H1 (cell line): ENCODE results near the gene MYOM1. TPM values are rescaled to one million over a fixed set of nuclear protein-coding genes. Genes with fewer than 3 reads are reported as not detected.

Experiments used
- CTCF ChIA-PET: fragments of 300-600 bp; sonication (Branson Sonifier 250); formaldehyde crosslinking; loops from one replicate; lab custom pipeline; 2021; ENCODE audit not compliant: partially characterized antibody; lab: Charles Lee
- POLR2A ChIA-PET: fragments of 300-600 bp; sonication (Branson Sonifier 250); formaldehyde crosslinking; loops from one replicate; lab custom pipeline; 2021; ENCODE audit warnings: inconsistent platforms; ENCODE audit not compliant: partially characterized antibody; lab: Charles Lee
- DNase-seq, 2 experiments: peaks; one replicate each; pipeline versions ENCODE4 v3.0.0 to v3.0.0-alpha.2; 2010 to 2022; ENCODE audit warnings: low spot score in 2 of 2, low read depth in 1 of 2, mixed read lengths in 1 of 2
- FAIRE-seq: peaks from 2 replicates; lab custom pipeline; 2011; peaks lifted over from hg19 to GRCh38; lab: Jason Lieb, UNC
- H2AFZ ChIP-seq: 2 replicates; pipeline ENCODE4 v1.8.1; 2012; ENCODE audit warnings: low read length, inconsistent platforms
- H2AK5ac ChIP-seq: 2 replicates; pipeline ENCODE4 v1.6.1; 2013; ENCODE audit warnings: low read depth, low read length
- H2BK120ac ChIP-seq: replicated peaks from 2 replicates; pipeline ENCODE3; 2013; ENCODE audit warnings: low read depth, low read length, inconsistent platforms
- H2BK12ac ChIP-seq: 2 replicates; pipeline ENCODE4 v1.6.1; 2013; ENCODE audit warnings: low read depth, low read length
- H2BK15ac ChIP-seq: 2 replicates; pipeline ENCODE4 v1.6.1; 2013; ENCODE audit warnings: low read length
- H2BK20ac ChIP-seq: 2 replicates; pipeline ENCODE4 v1.6.1; 2013; ENCODE audit warnings: low read length
- H2BK5ac ChIP-seq: 2 replicates; pipeline ENCODE4 v1.6.1; 2013; ENCODE audit warnings: low read depth, low read length
- H3K14ac ChIP-seq: 2 replicates; pipeline ENCODE4 v1.6.1; 2013; ENCODE audit warnings: inconsistent platforms; ENCODE audit not compliant: insufficient read length
- H3K18ac ChIP-seq: 2 replicates; pipeline ENCODE4 v1.6.1; 2013; ENCODE audit warnings: low read length; ENCODE audit errors: extremely low read depth
- H3K23ac ChIP-seq: 2 replicates; pipeline ENCODE4 v1.6.1; 2013; ENCODE audit warnings: inconsistent platforms; ENCODE audit not compliant: insufficient read length
- H3K23me2 ChIP-seq: 2 replicates; pipeline ENCODE4 v1.6.1; 2013; ENCODE audit warnings: low read depth, low read length
- H3K27ac ChIP-seq: 2 replicates; pipeline ENCODE4 v1.6.1; 2011; ENCODE audit warnings: low read depth, low read length, inconsistent platforms
- H3K27me3 ChIP-seq, 4 experiments: replicated peaks in 1 of 4; 1 replicate in 1 of 4; 2 replicates in 3 of 4; pipeline versions ENCODE4 v1.6.1 to v1.8.1; 2011 to 2013; ENCODE audit warnings: low read length in 3 of 4, mild to moderate bottlenecking in 3 of 4, inconsistent platforms in 2 of 4, mixed read lengths in 2 of 4, moderate library complexity in 1 of 4; ENCODE audit not compliant: control insufficient read depth in 3 of 4, insufficient read depth in 3 of 4; ENCODE audit errors: extremely low read depth in 1 of 4
- H3K36me3 ChIP-seq, 4 experiments: 2 replicates each; pipeline versions ENCODE4 v1.6.1 to v1.8.1; 2011 to 2013; ENCODE audit warnings: mild to moderate bottlenecking in 4 of 4, low read length in 3 of 4, moderate library complexity in 2 of 4, control low read depth in 1 of 4, inconsistent platforms in 1 of 4; ENCODE audit not compliant: insufficient read depth in 4 of 4, control insufficient read depth in 2 of 4
- H3K4ac ChIP-seq: replicated peaks from 2 replicates; pipeline ENCODE3; 2013; ENCODE audit warnings: low read length, low read depth, mixed read lengths, inconsistent platforms; ENCODE audit not compliant: insufficient read length
- H3K4me1 ChIP-seq, 4 experiments: replicated peaks in 1 of 4; 1 replicate in 1 of 4; 2 replicates in 3 of 4; pipeline versions ENCODE4 v1.6.1 to v1.8.1; 2011 to 2013; ENCODE audit warnings: low read length in 3 of 4, inconsistent platforms in 2 of 4, mixed read lengths in 1 of 4; ENCODE audit not compliant: insufficient read depth in 4 of 4, control insufficient read depth in 3 of 4
- H3K4me2 ChIP-seq, 2 experiments: 2 replicates each; pipeline versions ENCODE4 v1.6.1 to v1.8.1; 2011 to 2013; ENCODE audit warnings: low read depth in 2 of 2, low read length in 2 of 2, control low read depth in 1 of 2, inconsistent platforms in 1 of 2, mild to moderate bottlenecking in 1 of 2; ENCODE audit not compliant: insufficient read depth in 1 of 2
- H3K4me3 ChIP-seq, 4 experiments: fragments of 200-600, 300-600 bp in 1 of 4; sonication (generic), shearing (Covaris generic), sonication (Bioruptor Twin) in 1 of 4; 2 replicates each; pipeline versions ENCODE4 v1.5.1 to v1.8.1; 2011 to 2016; ENCODE audit warnings: low read length in 4 of 4, low read depth in 3 of 4, control low read depth in 2 of 4, inconsistent platforms in 2 of 4, mild to moderate bottlenecking in 2 of 4, mixed read lengths in 1 of 4, moderate library complexity in 1 of 4; ENCODE audit not compliant: insufficient read depth in 2 of 4; ENCODE audit errors: extremely low read depth in 1 of 4
- H3K56ac ChIP-seq: replicated peaks from 2 replicates; pipeline ENCODE3; 2013; ENCODE audit warnings: low read depth, mild to moderate bottlenecking, mixed read lengths, low read length, inconsistent platforms; ENCODE audit not compliant: insufficient read length
- H3K79me1 ChIP-seq: 2 replicates; pipeline ENCODE4 v1.6.1; 2013; ENCODE audit warnings: low read depth, low read length, control low read depth
- H3K79me2 ChIP-seq, 2 experiments: 2 replicates each; pipeline versions ENCODE4 v1.6.1 to v1.8.1; 2012 to 2013; ENCODE audit warnings: low read length in 2 of 2, mild to moderate bottlenecking in 2 of 2, inconsistent platforms in 1 of 2; ENCODE audit not compliant: insufficient read depth in 2 of 2, control insufficient read depth in 1 of 2
- H3K9ac ChIP-seq, 4 experiments: replicated peaks in 1 of 4; 1 replicate in 1 of 4; 2 replicates in 3 of 4; pipeline versions ENCODE4 v1.6.1 to v1.8.1; 2011 to 2013; ENCODE audit warnings: low read depth in 3 of 4, low read length in 3 of 4, control low read depth in 2 of 4, mild to moderate bottlenecking in 2 of 4, moderate library complexity in 2 of 4, inconsistent platforms in 1 of 4; ENCODE audit errors: extremely low read depth in 1 of 4
- H3K9me3 ChIP-seq, 2 experiments: 2 replicates each; pipeline versions ENCODE4 v1.6.1 to v1.8.1; 2012 to 2013; ENCODE audit warnings: mild to moderate bottlenecking in 2 of 2, moderate library complexity in 2 of 2, control low read depth in 1 of 2, inconsistent platforms in 1 of 2, low read depth in 1 of 2, low read length in 1 of 2, mixed read lengths in 1 of 2; ENCODE audit not compliant: insufficient read depth in 2 of 2
- H4K20me1 ChIP-seq, 2 experiments: replicated peaks in 1 of 2; 2 replicates each; pipeline versions ENCODE3 to v1.8.1; 2011 to 2013; ENCODE audit warnings: inconsistent platforms in 2 of 2, low read length in 2 of 2, mild to moderate bottlenecking in 1 of 2; ENCODE audit not compliant: insufficient read depth in 2 of 2, control insufficient read depth in 1 of 2
- H4K5ac ChIP-seq: 2 replicates; pipeline ENCODE4 v1.6.1; 2013; ENCODE audit warnings: low read length, low read depth, mixed read lengths, inconsistent platforms; ENCODE audit not compliant: insufficient read length
- H4K8ac ChIP-seq: 2 replicates; pipeline ENCODE4 v1.8.0; 2013; ENCODE audit warnings: mild to moderate bottlenecking, moderate library complexity, low read length, inconsistent platforms; ENCODE audit not compliant: insufficient read depth; ENCODE audit errors: extremely low read depth
- H4K91ac ChIP-seq: replicated peaks from 2 replicates; pipeline ENCODE3; 2013; ENCODE audit warnings: low read length, mixed read lengths, inconsistent platforms; ENCODE audit not compliant: insufficient read length
- ATF3 ChIP-seq: IDR thresholded peaks from 2 replicates; pipeline ENCODE4 v1.6.1; 2011; ENCODE audit warnings: low read depth, mild to moderate bottlenecking, low read length; ENCODE audit not compliant: insufficient read depth
- CBX8 ChIP-seq: fragments of 300-800, 300-1000 bp; sonication (generic); IDR thresholded peaks from 2 replicates; pipeline ENCODE4 v1.7.1; 2016; ENCODE audit warnings: low read depth, low read length, borderline replicate concordance
- EGR1 ChIP-seq: IDR thresholded peaks from 2 replicates; pipeline ENCODE4 v1.6.1; 2011; ENCODE audit warnings: low read depth, low read length, borderline replicate concordance
- JUN ChIP-seq: IDR thresholded peaks from 2 replicates; pipeline ENCODE4 v1.6.1; 2011; ENCODE audit warnings: low read depth, mild to moderate bottlenecking, improper control_type of control experiment, low read length
- MAX ChIP-seq: IDR thresholded peaks from 2 replicates; pipeline ENCODE4 v1.6.1; 2012; ENCODE audit warnings: inconsistent platforms
- NRF1 ChIP-seq: IDR thresholded peaks from 2 replicates; pipeline ENCODE4 v1.6.1; 2011; ENCODE audit warnings: mild to moderate bottlenecking, low read depth, low read length, improper control_type of control experiment
- RAD21 ChIP-seq, 2 experiments: IDR thresholded peaks in 1 of 2; conservative IDR thresholded peaks in 1 of 2; 2 replicates each; pipeline ENCODE4 v1.6.1; 2011; ENCODE audit warnings: low read depth in 2 of 2, low read length in 2 of 2, improper control_type of control experiment in 1 of 2, inconsistent platforms in 1 of 2, mild to moderate bottlenecking in 1 of 2, moderate library complexity in 1 of 2
- RNF2 ChIP-seq: fragments of 200-900, 300-1000 bp; sonication (generic); IDR thresholded peaks from 2 replicates; pipeline ENCODE4 v1.7.1; 2016; ENCODE audit warnings: borderline replicate concordance, low read depth, mild to moderate bottlenecking, antibody characterized with exemption, low read length; ENCODE audit not compliant: poor library complexity, severe bottlenecking; ENCODE audit errors: missing control alignments
- SRF ChIP-seq: IDR thresholded peaks from 2 replicates; pipeline ENCODE4 v1.6.1; 2011; ENCODE audit warnings: mild to moderate bottlenecking, low read depth, low read length, moderate library complexity
- TAF1 ChIP-seq: IDR thresholded peaks from 2 replicates; pipeline ENCODE4 v1.6.1; 2011; ENCODE audit warnings: mild to moderate bottlenecking, low read depth, low read length
- USF2 ChIP-seq: IDR thresholded peaks from 2 replicates; pipeline ENCODE4 v1.6.1; 2011; ENCODE audit warnings: low read length, improper control_type of control experiment
- WGBS, 2 experiments: shearing (Covaris generic) in 1 of 2; methylation state at CpG; one replicate each; pipeline versions ENCODE4 v1.1.6 to v1.1.7; 2013 to 2015; ENCODE audit warnings: low lambda C conversion rate in 2 of 2, mixed read lengths in 2 of 2, inconsistent platforms in 1 of 2, low coverage in 1 of 2, missing lambda C conversion rate in 1 of 2; ENCODE audit not compliant: insufficient replicate concordance in 2 of 2, insufficient coverage in 1 of 2, insufficient read length in 1 of 2; ENCODE audit errors: extremely low coverage in 1 of 2, missing lambda C conversion rate in 1 of 2; 5-methylcytosine and 5-hydroxymethylcytosine counted together
- polyA plus RNA-seq, 7 experiments: library from polyadenylated mRNA; depleted of rRNA in 3 of 7; stranded (reverse) in 5 of 7; unstranded in 2 of 7; fragments of >200 nt in 5 of 7; fragments of 200-250 nt in 2 of 7; gene quantifications; 1 replicate in 5 of 7; 2 replicates in 1 of 7; 4 replicates in 1 of 7; pipeline versions ENCODE4 v1.2.1 to v1.2.3, GENCODE V29; 2011 to 2013; ENCODE audit warnings: missing spikeins in 2 of 7, mixed read lengths in 2 of 7
- total RNA-seq: library from RNA; stranded (reverse); fragmentation: NEBNext Ultra II Directional; extraction: Animal tissue kit (Norgen Biotek cat#: 25700); gene quantifications from 2 replicates; pipeline ENCODE4 v1.2.1, GENCODE V29; 2021

Gene MYOM1
- total and polyA plus RNA-seq, 2 of the 8 experiments (the other 6 are each of a cell fraction or from before 2014, with no cell fraction given) = 0.06 to 0.32 TPM

- Histone ChIP-seq H2AFZ (no peak overlapping the region), H3K79me1 (no peaks in the 10 kb centered on the region), H3K4me1 (peaks cover 0 to 4% (median under 1%) of the 10 kb centered on the region in 4 experiments; a peak in 2 of 7 replicates), H3K18ac (no peak overlapping the region), H3K14ac (no peak overlapping the region), H3K23ac (no peak overlapping the region), H4K20me1 (no peaks in the 10 kb centered on the region), H4K8ac (no peak overlapping the region), H4K91ac (no peak overlapping the region), H2AK5ac (no peak overlapping the region), H4K5ac (no peak overlapping the region), H3K9ac (no peak overlapping the region), H2BK120ac (no peak overlapping the region), H3K23me2 (no peaks in the 10 kb centered on the region), H2BK12ac (no peak overlapping the region), H3K4me2 (no peak overlapping the region), H3K79me2 (no peaks in the 10 kb centered on the region), H3K36me3 (no peaks in the 10 kb centered on the region), H3K56ac (no peak overlapping the region), H3K27me3 (no peaks in the 10 kb centered on the region), H2BK5ac (no peak overlapping the region), H3K27ac (no peak overlapping the region), H3K9me3 (no peaks in the 10 kb centered on the region), H2BK20ac (no peak overlapping the region), H3K4ac (no peak overlapping the region), H3K4me3 (no peak overlapping the region), H2BK15ac (no peak overlapping the region)
- POLR2A ChIA-PET = interaction anchor here (1.1 to 1.3 kb wide), 2 partner anchors 8 to 13 kb away, joined by 3 to 5 read pairs; no protein-coding TSS in a partner anchor
- WGBS, 2 experiments = 89% methylated on average over 6 of the region's 6 CpGs; no CpG with 5 or more reads in 1 of the 2 experiments
- CTCF ChIA-PET = interaction anchor here (0.6 to 1.5 kb wide), 3 partner anchors 9 to 288 kb away, joined by 3 to 6 read pairs (median 3); no protein-coding TSS in a partner anchor
- DNase-seq (no peak), FAIRE-seq (no peak)
- TF ChIP-seq SRF (no peak), ATF3 (no peak), RNF2 (no peak), MAX (no peak), EGR1 (no peak), USF2 (no peak), TAF1 (no peak), RAD21 (IDR thresholded peaks at IDR 0.05 in 1 of 2, conservative IDR thresholded peaks at IDR 0.05 in 1 of 2; ENCODE audit: low read depth in 2 of 2, low read length in 2 of 2) (no peak), JUN (no peak), CBX8 (no peak), NRF1 (no peak)
Observed at GRCh38 chr18:3221496-3221895, 1.7 kb upstream of the MYOM1 start.
